Peyer's patch (tissue), 4 donors: ENCODE data around the gene XYLB. TPM values are rescaled to one million over a fixed set of nuclear protein-coding genes. Genes with fewer than 3 reads are reported as not detected.
A peak's percentile ranks its signal among the peaks of the same experiment; 100 is the strongest.
"Not testable (repeated sequence)": the region's sequence is repeated elsewhere in the genome, so short reads cannot be mapped to it uniquely, and the experiment has no call there.

Experiments used
- DNase-seq, 3 donors: peaks; one replicate each; pipeline ENCODE4 v3.0.0-alpha.2; 2017 to 2019
- H3K27ac ChIP-seq, 4 donors: fragments of 200-600 bp; sonication (generic); one replicate each; pipeline ENCODE4 v1.5.1; 2016 to 2019
- H3K27me3 ChIP-seq, 2 donors: fragments of 200-600 bp; sonication (generic); one replicate each; pipeline ENCODE4 v1.5.1; 2019
- H3K36me3 ChIP-seq, 3 donors: fragments of 200-600 bp; sonication (generic); one replicate each; pipeline ENCODE4 v1.5.1; 2016 to 2019
- H3K4me1 ChIP-seq, 4 donors: fragments of 200-600 bp; sonication (generic); one replicate each; pipeline ENCODE4 v1.5.1; 2016 to 2019
- H3K4me3 ChIP-seq, 4 donors: fragments of 200-600 bp; sonication (generic); 1 replicate in 3 of 4; 2 replicates in 1 of 4; pipeline ENCODE4 v1.5.1; 2016 to 2019; ENCODE audit warnings: mild to moderate bottlenecking in 1 of 4
- H3K9me3 ChIP-seq, 4 donors: fragments of 200-600 bp; sonication (generic); one replicate each; pipeline ENCODE4 v1.5.1; 2016 to 2019; ENCODE audit warnings: mild to moderate bottlenecking in 1 of 4
- POLR2A ChIP-seq, 2 donors: fragments of 450-650 bp; IDR thresholded peaks; one replicate each; pipeline ENCODE4 v1.5.1; 2017; ENCODE audit warnings: antibody characterized with exemption in 2 of 2, mild to moderate bottlenecking in 2 of 2, moderate library complexity in 2 of 2
- total RNA-seq, 4 donors: library from RNA; depleted of rRNA; stranded (reverse); fragments of >200 nt; gene quantifications; one replicate each; pipeline ENCODE4 v1.1.0, GENCODE V29; 2016
- TF ChIP-seq, protein P1 (sequence below), 6 experiments: fragments of 450-650 bp in 4 of 6; fragments of 200-600 bp in 2 of 6; sonication (generic) in 1 of 6; IDR thresholded peaks; one replicate each; pipeline ENCODE4 v1.5.1; 2017 to 2019; ENCODE audit warnings: antibody characterized with exemption in 6 of 6, mild to moderate bottlenecking in 3 of 6, moderate library complexity in 1 of 6

The XYLB gene
- total RNA-seq, 4 donors from 2014 or later, result 7.4 to 39.6 (median 18.2) TPM

GRCh38 chr3:38404286-38404685 lies 57.7 kb downstream of the XYLB start:
- H3K9me3 ChIP-seq, result no peaks in the 10 kb centered on the region
- H3K4me3 ChIP-seq, result no peak overlapping the region
- no peaks in the 10 kb centered on the region for H3K27me3 ChIP-seq
- peak in 1 of 3 donors; percentile 60 for DNase-seq
- no peak for TF ChIP-seq POLR2A (IDR thresholded peaks at IDR 0.05)
- TF ChIP-seq, protein P1, sequence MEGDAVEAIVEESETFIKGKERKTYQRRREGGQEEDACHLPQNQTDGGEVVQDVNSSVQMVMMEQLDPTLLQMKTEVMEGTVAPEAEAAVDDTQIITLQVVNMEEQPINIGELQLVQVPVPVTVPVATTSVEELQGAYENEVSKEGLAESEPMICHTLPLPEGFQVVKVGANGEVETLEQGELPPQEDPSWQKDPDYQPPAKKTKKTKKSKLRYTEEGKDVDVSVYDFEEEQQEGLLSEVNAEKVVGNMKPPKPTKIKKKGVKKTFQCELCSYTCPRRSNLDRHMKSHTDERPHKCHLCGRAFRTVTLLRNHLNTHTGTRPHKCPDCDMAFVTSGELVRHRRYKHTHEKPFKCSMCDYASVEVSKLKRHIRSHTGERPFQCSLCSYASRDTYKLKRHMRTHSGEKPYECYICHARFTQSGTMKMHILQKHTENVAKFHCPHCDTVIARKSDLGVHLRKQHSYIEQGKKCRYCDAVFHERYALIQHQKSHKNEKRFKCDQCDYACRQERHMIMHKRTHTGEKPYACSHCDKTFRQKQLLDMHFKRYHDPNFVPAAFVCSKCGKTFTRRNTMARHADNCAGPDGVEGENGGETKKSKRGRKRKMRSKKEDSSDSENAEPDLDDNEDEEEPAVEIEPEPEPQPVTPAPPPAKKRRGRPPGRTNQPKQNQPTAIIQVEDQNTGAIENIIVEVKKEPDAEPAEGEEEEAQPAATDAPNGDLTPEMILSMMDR (IDR thresholded peaks at IDR 0.05), result no peak
- peaks cover 0 to 56% (median 0%) of the 10 kb centered on the region in 3 donors for H3K36me3 ChIP-seq
- no peak overlapping the region for H3K27ac ChIP-seq
- no peaks in the 10 kb centered on the region for H3K4me1 ChIP-seq

DNA sequence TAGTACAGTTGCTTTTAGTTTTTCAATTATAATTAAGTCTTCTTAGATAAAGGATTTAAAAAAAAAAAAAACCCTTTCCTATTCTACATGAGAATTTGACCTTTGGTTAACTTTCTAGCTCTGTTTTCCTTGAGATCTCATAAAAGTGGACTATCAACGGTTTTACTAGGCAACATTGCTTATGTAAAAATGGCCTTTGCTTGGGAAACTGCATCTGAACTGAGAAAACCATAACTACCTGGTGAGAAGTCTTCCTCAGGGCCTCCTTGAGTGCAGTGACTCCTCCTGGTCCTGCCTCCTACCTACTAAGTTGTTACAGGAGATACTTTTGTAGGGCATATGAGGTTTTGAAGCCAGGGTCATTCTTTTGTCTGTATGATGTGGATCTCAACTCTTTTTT lies 65.0 kb downstream of the XYLB start:
- TF ChIP-seq, protein P1 (IDR thresholded peaks at IDR 0.05), result no peak
- no peak for TF ChIP-seq POLR2A (IDR thresholded peaks at IDR 0.05)
- Histone ChIP-seq H3K4me3 (no peak overlapping the region), H3K4me1 (no peaks in the 10 kb centered on the region), H3K27ac (no peak overlapping the region), H3K9me3 (no peaks in the 10 kb centered on the region), H3K36me3 (no peaks in the 10 kb centered on the region), H3K27me3 (no peaks in the 10 kb centered on the region)
- no peak for DNase-seq

DNA sequence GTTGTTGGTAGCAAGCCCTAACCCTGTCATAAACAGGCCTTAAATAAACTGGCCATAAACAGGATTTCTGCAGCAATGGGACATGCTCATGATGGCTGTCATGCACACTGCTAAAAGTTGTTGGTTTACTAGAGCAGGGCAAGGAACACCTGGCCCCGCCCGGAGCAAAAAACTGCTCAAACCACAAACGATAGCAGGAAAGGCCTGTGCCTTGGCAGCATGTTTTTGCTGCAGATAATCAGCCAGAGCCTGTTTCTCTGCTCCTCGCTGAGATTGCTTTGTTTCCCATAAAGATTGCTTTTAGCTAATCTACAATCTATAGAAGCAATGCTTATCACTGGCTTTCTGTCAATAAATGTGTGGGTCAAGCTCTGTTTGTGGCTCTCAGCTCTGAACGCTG lies 74.2 kb downstream of the XYLB start:
- not testable (repeated sequence) for H3K36me3 ChIP-seq, H3K27me3 ChIP-seq, DNase-seq, H3K9me3 ChIP-seq, H3K27ac ChIP-seq, H3K4me1 ChIP-seq, H3K4me3 ChIP-seq

GRCh38 chr3:38421679-38422336 lies 75.2 kb downstream of the XYLB start:
- Histone ChIP-seq H3K9me3 (no peaks in the 10 kb centered on the region), H3K27ac (no peak overlapping the region), H3K36me3 (no peaks in the 10 kb centered on the region), H3K4me3 (no peak overlapping the region), H3K27me3 (no peaks in the 10 kb centered on the region), H3K4me1 (no peaks in the 10 kb centered on the region)
- no peak for DNase-seq
- TF ChIP-seq POLR2A (IDR thresholded peaks at IDR 0.05), result no peak
- TF ChIP-seq, protein P1 (IDR thresholded peaks at IDR 0.05), result no peak

- peak in 1 of 3 donors; percentile 50 for DNase-seq
- not testable (repeated sequence) for H3K4me1 ChIP-seq, H3K27ac ChIP-seq, H3K4me3 ChIP-seq, H3K27me3 ChIP-seq, H3K9me3 ChIP-seq, H3K36me3 ChIP-seq
Measured at GRCh38 chr3:38426798-38427426, 80.3 kb downstream of the XYLB start.

DNA sequence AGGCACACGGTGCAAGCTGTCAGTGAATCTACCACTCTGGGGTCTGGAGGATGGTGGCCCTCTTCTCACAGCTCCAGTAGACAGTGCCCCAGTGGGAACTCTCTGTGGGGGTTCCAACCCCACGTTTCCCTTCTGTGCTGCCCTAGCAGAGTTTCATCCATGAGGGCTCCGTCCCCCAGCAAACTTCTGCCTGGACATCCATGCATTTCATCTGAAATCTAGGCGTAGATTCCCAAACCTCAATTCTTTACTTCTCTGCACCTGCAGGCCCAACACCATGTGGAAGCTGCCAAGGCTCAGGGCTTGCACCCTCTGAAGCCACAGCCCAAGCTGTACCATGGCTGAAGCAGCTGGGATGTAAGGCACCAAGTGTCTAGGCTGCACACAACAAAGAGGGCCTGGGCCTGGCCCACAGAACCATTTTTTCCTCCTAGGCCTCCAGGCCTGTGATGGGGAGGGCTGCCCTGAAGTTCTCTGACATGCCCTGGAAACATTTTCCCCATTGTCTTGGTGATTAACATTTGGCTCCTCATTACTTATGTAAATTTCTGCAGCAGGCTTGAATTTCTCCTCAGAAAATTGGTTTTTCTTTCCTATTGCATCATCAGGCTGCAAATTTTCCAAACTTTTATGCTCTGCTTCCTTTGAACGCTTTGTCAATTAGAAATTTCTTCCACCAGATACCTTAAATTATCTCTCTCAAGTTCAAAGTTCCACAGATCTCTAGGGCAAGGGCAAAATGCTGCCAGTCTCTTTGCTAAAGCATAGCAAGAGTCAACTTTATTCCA lies 86.5 kb downstream of the XYLB start:
- H3K27me3 ChIP-seq, DNase-seq, H3K36me3 ChIP-seq, H3K27ac ChIP-seq, H3K4me3 ChIP-seq, H3K4me1 ChIP-seq: not testable (repeated sequence)
- H3K9me3 ChIP-seq, result peaks cover 0 to 25% (median 15%) of the 10 kb centered on the region in 4 donors

GRCh38 chr3:38433661-38434060 lies 87.1 kb downstream of the XYLB start:
- not testable (repeated sequence) for H3K4me3 ChIP-seq, H3K27me3 ChIP-seq, H3K36me3 ChIP-seq, H3K27ac ChIP-seq, H3K4me1 ChIP-seq, DNase-seq
- peaks cover 0 to 27% (median 16%) of the 10 kb centered on the region in 4 donors for H3K9me3 ChIP-seq

DNA sequence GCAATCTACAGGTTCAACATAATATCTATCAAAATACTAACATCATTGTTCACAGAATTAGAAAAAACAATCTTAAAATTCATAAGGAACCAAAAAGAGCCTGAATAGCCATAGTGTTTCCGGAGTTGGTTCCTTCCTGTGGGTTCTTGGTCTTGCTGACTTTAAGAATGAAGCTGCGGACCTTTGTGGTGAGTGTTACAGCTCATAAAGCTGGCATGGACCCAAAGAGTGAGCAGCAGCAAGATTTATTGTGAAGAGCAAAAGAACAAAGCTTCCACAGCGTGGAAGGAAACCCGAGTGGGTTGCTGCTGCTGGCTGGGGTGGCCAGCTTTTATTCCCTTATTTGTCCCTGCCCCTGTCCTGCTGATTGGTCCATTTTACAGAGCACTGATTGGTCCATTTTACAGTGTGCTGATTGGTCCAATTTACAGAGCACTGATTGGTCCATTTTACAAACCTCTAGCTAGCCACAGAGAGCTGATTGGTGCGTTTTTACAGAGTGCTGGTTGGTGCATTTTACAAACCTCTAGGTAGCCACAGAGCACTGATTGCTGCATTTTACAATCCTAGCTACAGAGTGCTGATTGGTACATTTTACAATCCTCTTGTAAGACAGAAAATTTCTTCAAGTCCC lies 92.0 kb downstream of the XYLB start:
- H3K4me1 ChIP-seq, result not testable (repeated sequence)
- H3K9me3 ChIP-seq, result peaks cover 0 to 19% (median 6%) of the 10 kb centered on the region in 4 donors
- DNase-seq, result peak in 1 of 3 donors; percentile 60

DNA sequence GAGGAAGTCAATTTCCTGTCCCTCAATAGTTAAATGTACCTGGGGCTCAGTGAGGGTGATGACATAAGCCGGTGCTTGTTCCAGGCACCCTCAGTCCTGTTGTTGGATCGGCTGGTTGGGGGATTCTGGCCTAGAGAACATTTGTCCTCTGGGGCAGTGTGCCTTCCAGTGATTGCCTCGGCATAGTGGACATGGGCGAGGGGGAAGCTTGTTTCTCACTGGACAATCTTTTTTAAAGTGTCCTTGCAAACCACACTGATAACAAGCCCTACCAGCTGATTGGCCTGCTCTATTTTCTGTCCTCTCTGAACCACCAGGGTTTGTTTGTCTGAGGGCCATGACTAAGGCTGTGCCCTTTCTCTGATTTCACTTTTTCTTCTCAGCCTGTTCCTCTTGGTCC lies 96.6 kb downstream of the XYLB start:
- not testable (repeated sequence) for H3K36me3 ChIP-seq, DNase-seq

More for the DNA sequence above, 92.0 kb downstream of the XYLB start:
- H3K27ac ChIP-seq, H3K27me3 ChIP-seq, H3K36me3 ChIP-seq, H3K4me3 ChIP-seq: not testable (repeated sequence)

More for the DNA sequence above, 96.6 kb downstream of the XYLB start:
- H3K27ac ChIP-seq, H3K4me1 ChIP-seq, H3K9me3 ChIP-seq, H3K27me3 ChIP-seq, H3K4me3 ChIP-seq: not testable (repeated sequence)
